K562 (cell line): Measurements from ENCODE around the gene CDC25B. TPM values are rescaled to one million over a fixed set of nuclear protein-coding genes. Genes with fewer than 3 reads are reported as not detected.

ENCODE experiments used
- ATAC-seq: fragments of 200-7000 bp; cut with Tn5 transposase; 3 replicates; pipeline ENCODE4 v1.9.1; 2020; ENCODE audit warnings: moderate library complexity
- BruUV-seq: library from RNA; stranded (reverse); fragments of 400-500 nt; replicated peaks from 2 replicates; lab custom pipeline; 2021; lab: Mats Ljungman, UMichigan
- CTCF ChIA-PET: fragments of 300-600 bp; formaldehyde crosslinking; extraction: SDS; loops from one replicate; lab custom pipeline; 2021; ENCODE audit warnings: low intra/inter-chr PET ratio; lab: Yijun Ruan, JAX
- POLR2A ChIA-PET: fragments of 300-600, 350-650 bp; sonication (Branson Sonifier 250); formaldehyde crosslinking; extraction: SDS; loops from one replicate; lab custom pipeline; 2021; ENCODE audit warnings: antibody characterized with exemption, inconsistent platforms; lab: Yijun Ruan, JAX
- DNase-seq, 4 experiments: peaks; one replicate each; pipeline versions ENCODE4 v3.0.0 to v3.0.0-alpha.2; 2011 to 2018; ENCODE audit warnings: low spot score in 3 of 4, mixed read lengths in 3 of 4; ENCODE audit errors: extremely low read depth in 1 of 4
- FAIRE-seq: peaks from 2 replicates; lab custom pipeline; 2011; peaks lifted over from hg19 to GRCh38; lab: Jason Lieb, UNC
- H2AFZ ChIP-seq: 2 replicates; pipeline ENCODE4 v1.6.0; 2011; ENCODE audit warnings: low read depth, low read length, control low read depth, inconsistent platforms
- H3K27ac ChIP-seq: fragments of 200-600 bp; 3 replicates; pipeline ENCODE4 v1.8.0; 2011; ENCODE audit warnings: low read depth, mild to moderate bottlenecking, control low read depth, inconsistent platforms, low read length, moderate library complexity, mixed read lengths; ENCODE audit errors: extremely low read depth
- H3K27me3 ChIP-seq, 2 experiments: fragments of 300-600 bp in 1 of 2; 2 replicates in 1 of 2; 3 replicates in 1 of 2; pipeline versions ENCODE4 v1.6.0 to v1.8.0; 2011; ENCODE audit warnings: inconsistent platforms in 2 of 2, low read length in 2 of 2, mild to moderate bottlenecking in 1 of 2, mixed read lengths in 1 of 2, moderate library complexity in 1 of 2; ENCODE audit not compliant: control insufficient read depth in 2 of 2, insufficient read depth in 2 of 2
- H3K36me3 ChIP-seq: fragments of 300-600 bp; 3 replicates; pipeline ENCODE4 v1.8.0; 2011; ENCODE audit warnings: mild to moderate bottlenecking, low read length, inconsistent platforms; ENCODE audit not compliant: control insufficient read depth, insufficient read depth
- H3K4me1 ChIP-seq, 2 experiments: fragments of 200-600 bp in 1 of 2; replicated peaks in 1 of 2; 2 replicates in 1 of 2; 3 replicates in 1 of 2; pipeline versions ENCODE4 v1.5.1 to v1.8.0; 2011; ENCODE audit warnings: inconsistent platforms in 2 of 2, low read length in 2 of 2, mild to moderate bottlenecking in 1 of 2, mixed read lengths in 1 of 2, moderate library complexity in 1 of 2; ENCODE audit not compliant: control insufficient read depth in 2 of 2, insufficient read depth in 2 of 2
- H3K4me2 ChIP-seq: 2 replicates; pipeline ENCODE4 v1.6.1; 2011; ENCODE audit warnings: low read length, control low read depth, inconsistent platforms, mixed read lengths; ENCODE audit not compliant: insufficient read depth
- H3K4me3 ChIP-seq: fragments of 200-600 bp; sonication (generic), shearing (Covaris generic); 2 replicates; pipeline ENCODE4 v1.5.1; 2016; ENCODE audit warnings: control low read depth, inconsistent platforms
- H3K79me2 ChIP-seq: fragments of 200-600 bp; 3 replicates; pipeline ENCODE4 v1.8.0; 2011; ENCODE audit warnings: low read length, inconsistent platforms; ENCODE audit not compliant: control insufficient read depth, insufficient read depth
- H3K9ac ChIP-seq, 2 experiments: 2 replicates each; pipeline versions ENCODE4 v1.6.0 to v1.6.1; 2011; ENCODE audit warnings: low read depth in 2 of 2, low read length in 2 of 2, control low read depth in 1 of 2, inconsistent platforms in 1 of 2, mild to moderate bottlenecking in 1 of 2, mixed read lengths in 1 of 2; ENCODE audit not compliant: insufficient read depth in 1 of 2
- H3K9me1 ChIP-seq: one replicate; pipeline ENCODE4 v1.6.0; 2011; ENCODE audit warnings: inconsistent platforms, mild to moderate bottlenecking, low read length, moderate library complexity; ENCODE audit not compliant: control insufficient read depth, insufficient read depth
- H3K9me3 ChIP-seq: replicated peaks from 2 replicates; pipeline ENCODE4 v1.5.1; 2011; ENCODE audit warnings: low read depth, low read length, inconsistent platforms; ENCODE audit not compliant: control insufficient read depth, insufficient read depth
- H4K20me1 ChIP-seq: replicated peaks from 2 replicates; pipeline ENCODE4 v1.6.1; 2011; ENCODE audit warnings: low read length, inconsistent platforms, mixed read lengths; ENCODE audit not compliant: control insufficient read depth, insufficient read depth
- HDAC3 ChIP-seq: fragments of 450-650 bp; IDR thresholded peaks from 2 replicates; pipeline ENCODE4 v1.6.1; 2018; ENCODE audit warnings: borderline replicate concordance, mild to moderate bottlenecking, moderate library complexity; ENCODE audit not compliant: partially characterized antibody
- POLR2G ChIP-seq: fragments of 200-400 bp; formaldehyde crosslinking; IDR thresholded peaks from 2 replicates; pipeline ENCODE4 v1.6.1; 2017; ENCODE audit warnings: low read depth, mild to moderate bottlenecking, antibody characterized with exemption, low read length, moderate library complexity
- WGBS: fragments of 100-300 bp; shearing (Covaris generic); methylation state at CpG from one replicate; pipeline ENCODE4 v1.1.6; 2016; ENCODE audit warnings: low coverage, mixed read lengths; ENCODE audit not compliant: insufficient coverage; ENCODE audit errors: missing lambda C conversion rate; 5-methylcytosine and 5-hydroxymethylcytosine counted together
- in situ Hi-C: fragments of 300-500 bp; cut with MboI; formaldehyde crosslinking; loops from 4 replicates; pipeline ENCODE4 v1.15.0; 2018; ENCODE audit warnings: inconsistent platforms, mixed read lengths
- intact Hi-C: fragments of 100-400 bp; cut with micrococcal nuclease; formaldehyde crosslinking; loops from 2 replicates; pipeline ENCODE4 v1.14.2; 2022
- polyA plus RNA-seq, 8 experiments: library from polyadenylated mRNA; depleted of rRNA in 4 of 8; stranded (reverse) in 5 of 8; unstranded in 3 of 8; fragments of >200 nt; fragmentation: Nextera tagmentation in 2 of 8; fragmentation: Illumina TruSeq in 1 of 8; extraction: Ambion mirVana in 2 of 8; extraction: Trizol in 1 of 8; gene quantifications; 2 replicates each; pipeline versions ENCODE4 v1.2.1 to v1.2.3, GENCODE V29; 2011 to 2014; ENCODE audit warnings: inconsistent platforms in 1 of 8, missing spikeins in 1 of 8
- total RNA-seq, 7 experiments: library from RNA; depleted of rRNA in 6 of 7; stranded (reverse); fragments of >200 nt in 6 of 7; fragmentation: Illumina TruSeq in 2 of 7; extraction: Trizol in 2 of 7; gene quantifications; 2 replicates each; pipeline versions ENCODE4 v1.2.1 to v1.2.3, GENCODE V29; 2011 to 2021; ENCODE audit warnings: low replicate concordance in 1 of 7
- TF ChIP-seq, protein P1 (sequence below): sonication (generic); formaldehyde crosslinking; IDR thresholded peaks from 2 replicates; pipeline ENCODE4 v1.5.0; 2020; ENCODE audit warnings: missing genetic modification reagents
- TF ChIP-seq, protein P2 (sequence below): fragments of 200-800 bp; sonication (Bioruptor generic); IDR thresholded peaks from 2 replicates; pipeline ENCODE4 v1.6.1; 2016; ENCODE audit warnings: missing genetic modification characterization, missing compliant biosample characterization

The CDC25B gene
- total and polyA plus RNA-seq, 9 of the 15 experiments (the other 6 are each of a cell fraction or from before 2014, with no cell fraction given), result 2.3 to 35.7 (median 9.5) TPM

DNA sequence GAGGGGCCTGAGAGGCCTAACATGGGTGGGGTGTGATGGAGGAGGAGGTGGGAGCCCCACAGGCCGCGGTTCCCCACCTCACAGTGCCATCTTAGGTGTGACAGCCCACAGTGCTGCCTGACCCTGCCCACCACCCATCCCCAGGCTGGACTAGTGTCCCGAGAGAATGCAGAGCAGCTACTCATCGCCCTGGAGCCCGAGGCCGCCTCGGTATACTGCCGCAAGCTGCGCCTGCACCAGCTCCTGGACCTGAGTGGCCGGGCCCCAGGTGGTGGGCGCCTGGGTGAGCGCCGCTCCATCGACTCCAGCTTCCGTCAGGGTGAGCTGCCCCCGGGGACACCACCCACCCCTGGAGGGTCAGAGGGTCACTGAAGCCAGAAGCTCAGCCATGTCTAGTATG, 48.0 kb upstream of the CDC25B start:
- no peak for ATAC-seq
- Histone ChIP-seq H3K4me3 (no peak overlapping the region), H3K9me3 (no peaks in the 10 kb centered on the region), H3K9me1 (peaks cover 2% of the 10 kb centered on the region), H3K27ac (no peak overlapping the region), H3K4me2 (no peak overlapping the region), H3K27me3 (no peaks in the 10 kb centered on the region), H3K4me1 (peaks cover 0 to 39% of the 10 kb centered on the region in 2 experiments; a peak in 3 of 5 replicates), H3K9ac (0 out of 4 replicates have a peak overlapping the region, but pooled peaks of 1 of the 2 experiments have one; percentile 35), H2AFZ (no peak overlapping the region)
- BruUV-seq, result no TSS peak
- no peak for FAIRE-seq
- intact Hi-C loops, result no loop called here
- no peak for DNase-seq
- WGBS, result 42% methylated on average over 8 of the region's 16 CpGs
- ChIA-PET CTCF (no interaction called here), POLR2A (interaction anchor here (0.6 kb wide), 1 partner anchor 20 kb away, joined by 3 read pairs; the partner anchor contains the start of gene ADISSP)
- in situ Hi-C loops, result no loop called here
- peak; percentile 45 for TF ChIP-seq POLR2G
- TF ChIP-seq HDAC3, result no peak
- TF ChIP-seq, protein P1, sequence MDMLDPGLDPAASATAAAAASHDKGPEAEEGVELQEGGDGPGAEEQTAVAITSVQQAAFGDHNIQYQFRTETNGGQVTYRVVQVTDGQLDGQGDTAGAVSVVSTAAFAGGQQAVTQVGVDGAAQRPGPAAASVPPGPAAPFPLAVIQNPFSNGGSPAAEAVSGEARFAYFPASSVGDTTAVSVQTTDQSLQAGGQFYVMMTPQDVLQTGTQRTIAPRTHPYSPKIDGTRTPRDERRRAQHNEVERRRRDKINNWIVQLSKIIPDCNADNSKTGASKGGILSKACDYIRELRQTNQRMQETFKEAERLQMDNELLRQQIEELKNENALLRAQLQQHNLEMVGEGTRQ, result no peak
- TF ChIP-seq, protein P2, sequence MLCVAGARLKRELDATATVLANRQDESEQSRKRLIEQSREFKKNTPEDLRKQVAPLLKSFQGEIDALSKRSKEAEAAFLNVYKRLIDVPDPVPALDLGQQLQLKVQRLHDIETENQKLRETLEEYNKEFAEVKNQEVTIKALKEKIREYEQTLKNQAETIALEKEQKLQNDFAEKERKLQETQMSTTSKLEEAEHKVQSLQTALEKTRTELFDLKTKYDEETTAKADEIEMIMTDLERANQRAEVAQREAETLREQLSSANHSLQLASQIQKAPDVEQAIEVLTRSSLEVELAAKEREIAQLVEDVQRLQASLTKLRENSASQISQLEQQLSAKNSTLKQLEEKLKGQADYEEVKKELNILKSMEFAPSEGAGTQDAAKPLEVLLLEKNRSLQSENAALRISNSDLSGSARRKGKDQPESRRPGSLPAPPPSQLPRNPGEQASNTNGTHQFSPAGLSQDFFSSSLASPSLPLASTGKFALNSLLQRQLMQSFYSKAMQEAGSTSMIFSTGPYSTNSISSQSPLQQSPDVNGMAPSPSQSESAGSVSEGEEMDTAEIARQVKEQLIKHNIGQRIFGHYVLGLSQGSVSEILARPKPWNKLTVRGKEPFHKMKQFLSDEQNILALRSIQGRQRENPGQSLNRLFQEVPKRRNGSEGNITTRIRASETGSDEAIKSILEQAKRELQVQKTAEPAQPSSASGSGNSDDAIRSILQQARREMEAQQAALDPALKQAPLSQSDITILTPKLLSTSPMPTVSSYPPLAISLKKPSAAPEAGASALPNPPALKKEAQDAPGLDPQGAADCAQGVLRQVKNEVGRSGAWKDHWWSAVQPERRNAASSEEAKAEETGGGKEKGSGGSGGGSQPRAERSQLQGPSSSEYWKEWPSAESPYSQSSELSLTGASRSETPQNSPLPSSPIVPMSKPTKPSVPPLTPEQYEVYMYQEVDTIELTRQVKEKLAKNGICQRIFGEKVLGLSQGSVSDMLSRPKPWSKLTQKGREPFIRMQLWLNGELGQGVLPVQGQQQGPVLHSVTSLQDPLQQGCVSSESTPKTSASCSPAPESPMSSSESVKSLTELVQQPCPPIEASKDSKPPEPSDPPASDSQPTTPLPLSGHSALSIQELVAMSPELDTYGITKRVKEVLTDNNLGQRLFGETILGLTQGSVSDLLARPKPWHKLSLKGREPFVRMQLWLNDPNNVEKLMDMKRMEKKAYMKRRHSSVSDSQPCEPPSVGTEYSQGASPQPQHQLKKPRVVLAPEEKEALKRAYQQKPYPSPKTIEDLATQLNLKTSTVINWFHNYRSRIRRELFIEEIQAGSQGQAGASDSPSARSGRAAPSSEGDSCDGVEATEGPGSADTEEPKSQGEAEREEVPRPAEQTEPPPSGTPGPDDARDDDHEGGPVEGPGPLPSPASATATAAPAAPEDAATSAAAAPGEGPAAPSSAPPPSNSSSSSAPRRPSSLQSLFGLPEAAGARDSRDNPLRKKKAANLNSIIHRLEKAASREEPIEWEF (CRISPR knock-in tag), result no peak
- TF ChIP-seq, all 486 proteins: peak for 1
- H3K36me3 ChIP-seq, result peaks cover 13% of the 10 kb centered on the region; the same call in 2 of the 3 replicates
- no peaks in the 10 kb centered on the region for H3K79me2 ChIP-seq
- H4K20me1 ChIP-seq, result no peaks in the 10 kb centered on the region
